ENCODE data around the gene ATF7IP.

ATF7IP gene

GRCh38 chr12:14481201-14481600, 115.7 kb downstream of the ATF7IP start:
- DNase-seq (ENCODE audit: low spot score), result no peak

- DNase-seq (ENCODE audit: low spot score), result no peak
These were observed 116.9 kb downstream of the ATF7IP start for GRCh38 chr12:14482361-14482760.

- DNase-seq (ENCODE audit: low spot score), result no peak
These were observed 117.4 kb downstream of the ATF7IP start for GRCh38 chr12:14482886-14483285.

DNA sequence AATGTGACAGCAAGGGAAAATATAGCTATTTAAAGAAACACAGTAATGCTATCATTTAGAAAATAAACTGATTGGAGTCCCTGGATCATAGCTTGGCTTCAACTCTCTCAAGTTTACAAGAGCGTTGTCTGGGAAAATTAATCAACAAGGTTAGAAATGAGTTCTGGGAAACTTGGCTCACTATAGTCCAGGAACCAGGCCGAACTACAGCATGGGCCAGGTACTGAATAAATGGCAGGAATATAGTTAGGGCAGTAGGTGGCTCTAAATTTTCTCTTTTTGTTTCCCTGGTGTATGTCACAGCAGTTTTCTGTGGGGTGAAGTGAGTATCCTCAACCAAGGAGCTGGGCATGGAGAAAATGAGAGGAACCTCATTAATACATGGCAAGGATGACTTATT, 129.8 kb downstream of the ATF7IP start:
- no peak for DNase-seq (ENCODE audit: low spot score)

DNA sequence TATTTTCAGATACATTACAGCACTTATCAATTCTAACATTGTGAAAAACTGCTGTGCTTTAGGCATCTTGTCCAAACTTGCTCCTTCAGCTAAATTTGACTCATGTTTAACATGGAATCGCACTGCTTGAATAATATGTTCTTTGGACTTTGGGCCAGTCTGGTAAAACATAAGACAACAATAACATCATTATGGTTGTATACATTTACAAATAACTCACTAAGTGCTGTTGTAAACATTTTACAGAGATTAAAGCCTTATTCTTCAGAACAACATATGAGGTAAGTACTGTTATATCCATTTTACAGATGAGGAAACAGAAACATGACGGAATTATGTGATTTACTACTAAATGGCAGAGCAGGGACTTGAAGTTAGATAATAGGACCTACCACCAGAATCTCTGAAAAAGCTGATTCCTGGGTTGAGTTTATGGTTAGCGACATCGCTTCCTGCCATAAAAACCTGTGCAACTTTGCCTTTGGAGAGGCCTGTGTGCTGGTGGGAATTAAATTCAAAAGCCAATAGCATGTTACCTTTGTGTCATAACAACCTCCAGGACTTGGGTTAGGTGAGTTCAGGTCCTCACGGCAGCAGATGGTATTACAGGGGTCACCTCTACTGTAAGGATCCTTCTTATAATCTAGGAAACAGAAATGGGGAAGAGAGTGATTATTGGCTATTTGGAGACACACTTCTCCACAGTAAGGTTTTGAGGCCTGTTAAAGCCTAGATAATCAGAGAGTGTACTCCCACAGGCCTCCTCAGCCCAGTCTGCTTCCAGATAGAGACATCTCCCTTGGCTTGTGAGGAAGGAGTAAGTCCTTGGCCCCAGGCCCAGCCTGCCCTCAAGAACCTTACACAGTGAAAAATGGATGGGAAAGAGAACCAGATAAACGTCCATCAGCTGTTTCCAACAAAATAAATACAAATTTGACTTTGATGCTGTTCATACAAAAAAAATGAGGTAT, 140.4 kb downstream of the ATF7IP start:
- DNase-seq (ENCODE audit: low spot score), result no peak

DNA sequence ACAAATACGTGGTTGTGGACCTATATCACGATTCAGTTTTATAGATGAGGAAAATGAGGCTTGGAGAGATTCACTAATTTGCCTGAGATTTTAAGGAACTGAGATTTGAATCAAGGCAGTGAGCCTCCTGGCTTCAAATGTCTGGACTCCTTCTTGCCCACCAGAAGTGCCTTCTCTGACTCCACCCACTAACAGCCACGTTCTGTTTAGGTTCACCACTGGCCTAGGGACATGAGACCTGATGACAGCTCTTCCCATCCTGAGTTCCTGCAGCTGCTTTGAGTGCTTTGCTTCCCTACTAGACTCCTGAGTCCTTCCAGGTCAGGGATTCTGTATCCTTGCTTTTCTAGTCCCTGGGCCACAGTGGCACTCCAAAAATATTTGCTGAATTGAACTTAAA, 145.1 kb downstream of the ATF7IP start:
- DNase-seq (ENCODE audit: low spot score), result no peak

DNA sequence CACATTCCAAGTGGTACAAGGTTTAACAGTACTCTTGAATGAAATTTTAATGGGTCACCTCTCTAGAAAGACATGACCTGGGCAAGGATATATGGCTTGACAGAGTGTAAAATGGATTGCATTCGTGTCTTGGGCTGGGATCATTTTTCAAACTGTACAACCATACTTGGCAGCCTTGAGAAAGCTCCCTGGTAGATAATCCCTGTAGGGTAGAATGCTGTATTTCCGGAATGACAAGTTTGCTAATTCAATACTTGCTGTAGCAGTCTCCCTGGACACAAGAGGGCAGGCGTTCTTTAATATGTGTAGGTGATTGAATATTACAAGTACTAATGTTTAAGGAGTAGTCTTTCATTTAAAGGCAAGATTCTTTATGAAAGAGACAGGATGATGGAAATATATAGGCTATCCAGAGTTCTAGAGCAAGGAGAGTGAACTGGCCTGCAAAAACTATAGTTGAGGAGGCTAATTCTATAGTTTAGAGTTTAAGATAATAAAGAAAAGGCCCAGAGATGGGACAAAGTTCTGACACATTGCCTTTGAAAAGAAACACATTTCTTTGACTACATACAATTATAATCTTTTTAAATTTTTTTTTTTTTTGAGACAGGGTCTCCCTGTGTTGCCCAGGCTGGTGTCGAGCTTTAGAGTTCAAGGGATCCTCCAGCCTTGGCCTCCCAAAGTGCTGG, 148.8 kb downstream of the ATF7IP start:
- DNase-seq (ENCODE audit: low spot score), result no peak

- DNase-seq (ENCODE audit: low spot score), result no peak
These were observed 149.5 kb downstream of the ATF7IP start for GRCh38 chr12:14514946-14515345.

- no peak for DNase-seq (ENCODE audit: low spot score)
These were observed 156.3 kb downstream of the ATF7IP start for GRCh38 chr12:14521822-14522221.

GRCh38 chr12:14525964-14526363, 160.5 kb downstream of the ATF7IP start:
- no peak for DNase-seq (ENCODE audit: low spot score)

GRCh38 chr12:14532152-14532551, 166.7 kb downstream of the ATF7IP start:
- DNase-seq (ENCODE audit: low spot score), result no peak

DNA sequence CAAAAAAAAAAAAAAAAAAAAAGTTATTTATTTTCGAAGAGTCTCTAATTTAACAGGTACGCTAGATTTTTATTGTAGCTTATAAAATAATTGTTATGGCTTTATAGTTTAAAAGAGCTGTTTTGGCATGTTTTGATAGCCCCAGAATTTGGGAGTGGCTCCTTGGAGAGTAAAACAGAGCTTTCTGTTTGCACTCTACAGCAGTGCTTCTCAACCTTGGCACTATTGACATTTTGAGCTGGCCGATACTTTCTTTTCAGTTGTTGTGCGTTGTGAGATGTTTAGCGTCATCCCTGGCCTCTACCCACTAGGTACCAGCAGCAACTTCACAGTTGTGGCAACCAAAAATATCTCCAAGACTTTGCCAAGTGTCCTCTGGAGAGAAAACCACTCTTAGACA, 171.6 kb downstream of the ATF7IP start:
- no peak for DNase-seq (ENCODE audit: low spot score)

DNA sequence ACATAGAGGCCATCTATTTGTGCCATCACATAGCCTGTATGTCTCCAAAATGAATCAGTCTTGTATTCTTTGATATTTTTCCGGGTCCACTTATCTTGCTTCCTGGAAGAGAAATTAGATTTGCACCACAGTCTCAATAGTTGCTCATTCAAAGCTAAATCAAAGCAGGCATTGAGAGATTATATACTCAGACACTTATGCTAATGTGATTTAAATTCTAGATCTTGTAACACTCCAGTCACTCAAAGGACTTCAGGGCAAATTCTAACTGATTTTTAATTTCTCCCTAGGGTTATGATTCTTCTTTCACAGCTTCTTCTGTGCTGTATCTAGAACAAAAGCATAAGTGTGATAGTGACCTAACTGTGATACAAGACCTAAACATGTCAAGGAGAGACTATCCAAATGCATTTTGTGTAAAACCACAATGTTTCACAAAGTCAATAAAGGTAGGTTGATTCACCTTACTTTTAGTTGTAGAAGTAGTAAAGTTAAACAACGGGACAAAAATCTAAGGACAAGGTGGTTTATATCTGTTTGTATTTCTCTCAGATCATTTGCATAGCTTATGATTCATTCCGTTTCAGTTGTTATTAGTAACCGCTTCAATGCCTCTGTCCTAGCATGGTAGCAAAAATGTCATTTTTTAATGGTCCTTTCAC, 175.4 kb downstream of the ATF7IP start:
- no peak for DNase-seq (ENCODE audit: low spot score)

- no peak for DNase-seq (ENCODE audit: low spot score)
These were observed 180.0 kb downstream of the ATF7IP start for GRCh38 chr12:14545144-14546124.

- DNase-seq (ENCODE audit: low spot score), result no peak
These were observed 182.1 kb downstream of the ATF7IP start for GRCh38 chr12:14547571-14547970.

GRCh38 chr12:14548609-14549008, 183.1 kb downstream of the ATF7IP start:
- DNase-seq (ENCODE audit: low spot score), result no peak

Measured in kidney capillary endothelial cell (primary cell).